Smooth muscle cell (in vitro differentiated cells): ENCODE measurements around the gene PARP15. TPM values are rescaled to one million over a fixed set of nuclear protein-coding genes. Genes with fewer than 3 reads are reported as not detected.
"Not testable (repeated sequence)": the region's sequence is repeated elsewhere in the genome, so short reads cannot be mapped to it uniquely, and the experiment has no call there.

Experiments
- DNase-seq: peaks from one replicate; lab custom pipeline; 2025; ENCODE audit not compliant: unreplicated experiment; lab: John Stamatoyannopoulos, UW
- H2AFZ ChIP-seq: fragments of 200-600 bp; sonication (generic); 2 replicates; pipeline ENCODE4 v1.6.0; 2016; ENCODE audit warnings: antibody characterized with exemption, low read depth, mild to moderate bottlenecking
- H3F3A ChIP-seq: fragments of 200-600 bp; sonication (generic); 2 replicates; pipeline ENCODE4 v1.6.0; 2017; ENCODE audit warnings: antibody characterized with exemption, low read depth
- H3K27ac ChIP-seq: fragments of 200-600 bp; sonication (generic); 2 replicates; pipeline ENCODE4 v1.5.1; 2016; ENCODE audit warnings: low read depth, mild to moderate bottlenecking
- H3K27me3 ChIP-seq: fragments of 200-600 bp; sonication (generic); 2 replicates; pipeline ENCODE4 v1.6.1; 2016; ENCODE audit warnings: low read depth, mild to moderate bottlenecking
- H3K36me3 ChIP-seq: fragments of 200-600 bp; sonication (generic); 2 replicates; pipeline ENCODE4 v1.5.1; 2016; ENCODE audit warnings: low read depth
- H3K4me1 ChIP-seq: fragments of 200-600 bp; sonication (generic); 2 replicates; pipeline ENCODE4 v1.5.1; 2016; ENCODE audit warnings: low read depth
- H3K4me2 ChIP-seq: fragments of 200-600 bp; sonication (generic); 2 replicates; pipeline ENCODE4 v1.6.0; 2016; ENCODE audit warnings: mild to moderate bottlenecking
- H3K4me3 ChIP-seq: fragments of 200-600 bp; sonication (generic); 2 replicates; pipeline ENCODE4 v1.5.1; 2016; ENCODE audit warnings: mild to moderate bottlenecking
- H3K79me2 ChIP-seq: fragments of 200-600 bp; sonication (generic); 2 replicates; pipeline ENCODE4 v1.6.0; 2016; ENCODE audit warnings: low read depth, mild to moderate bottlenecking
- H3K9ac ChIP-seq: fragments of 200-600 bp; sonication (generic); 2 replicates; pipeline ENCODE4 v1.6.0; 2016; ENCODE audit warnings: low read depth
- H3K9me3 ChIP-seq: fragments of 200-600 bp; sonication (generic); replicated peaks from 2 replicates; pipeline ENCODE4 v1.5.1; 2016; ENCODE audit warnings: low read depth
- H4K20me1 ChIP-seq: fragments of 200-600 bp; sonication (generic); 2 replicates; pipeline ENCODE4 v1.6.0; 2016; ENCODE audit warnings: low read depth
- WGBS: methylation state at CpG from one replicate; pipeline ENCODE4 v1.1.7; 2016; ENCODE audit warnings: low lambda C conversion rate; 5-methylcytosine and 5-hydroxymethylcytosine counted together
- polyA plus RNA-seq: library from polyadenylated mRNA; unstranded; fragments of >200 nt; fragmentation: Nextera tagmentation; extraction: Ambion mirVana; gene quantifications from 2 replicates; pipeline ENCODE4 v1.2.1, GENCODE V29; 2016
- total RNA-seq: library from RNA; depleted of rRNA; stranded (reverse); fragments of >200 nt; gene quantifications from 2 replicates; pipeline ENCODE4 v1.2.3, GENCODE V29; 2014
- TF ChIP-seq, protein P1 (sequence below): fragments of 200-600 bp; sonication (generic); IDR thresholded peaks from 2 replicates; pipeline ENCODE4 v1.5.1; 2017; ENCODE audit warnings: borderline replicate concordance, mild to moderate bottlenecking, antibody characterized with exemption; ENCODE audit not compliant: insufficient read depth, poor library complexity, severe bottlenecking

The PARP15 gene
- total and polyA plus RNA-seq, 2 experiments from 2014 or later: 0.40 TPM; not detected in 1

DNA sequence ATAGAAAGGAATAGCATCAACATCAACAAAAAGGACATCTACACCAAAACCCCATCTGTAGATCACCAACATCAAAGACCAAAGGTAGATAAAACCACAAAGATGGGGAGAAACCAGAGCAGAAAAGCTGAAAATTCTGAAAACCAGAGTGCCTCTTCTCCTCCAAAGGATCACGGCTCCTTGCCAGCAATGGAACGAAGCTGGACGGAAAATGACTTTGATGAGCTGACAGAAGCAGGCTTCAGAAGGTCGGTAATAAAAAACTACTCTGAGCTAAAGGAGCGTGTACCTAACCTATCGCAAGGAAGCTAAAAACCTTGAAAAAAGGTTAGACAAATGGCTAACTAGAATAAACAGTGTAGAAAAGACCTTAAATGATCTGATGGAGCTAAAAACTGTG, 74.5 kb downstream of the PARP15 start:
- not testable (repeated sequence) for H3K9ac ChIP-seq, H3K9me3 ChIP-seq, DNase-seq, H2AFZ ChIP-seq, H3K4me2 ChIP-seq, H3F3A ChIP-seq, H4K20me1 ChIP-seq, H3K36me3 ChIP-seq, H3K79me2 ChIP-seq, H3K27me3 ChIP-seq, H3K4me1 ChIP-seq, H3K27ac ChIP-seq, H3K4me3 ChIP-seq
- 95% methylated on average over 6 of the region's 6 CpGs for WGBS

DNA sequence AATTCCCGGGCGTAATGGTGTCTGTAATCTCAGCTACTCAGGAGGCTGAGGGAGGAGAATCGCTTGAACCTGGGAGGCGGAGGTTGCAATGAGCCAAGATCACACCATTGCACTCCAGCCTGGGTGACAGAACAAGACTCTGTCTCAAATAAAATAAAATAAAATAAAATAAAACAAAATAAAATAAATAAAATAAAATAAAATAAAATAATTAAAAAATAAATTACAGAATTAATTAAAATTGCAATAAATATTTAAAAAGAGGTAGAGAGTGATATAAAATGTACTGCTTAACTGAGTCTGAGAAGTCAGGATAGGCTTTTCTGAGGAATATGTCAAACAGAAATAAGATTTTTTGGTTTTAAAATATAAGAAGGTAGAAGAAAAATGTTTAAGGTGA, 80.9 kb downstream of the PARP15 start:
- H2AFZ ChIP-seq, DNase-seq, H3K4me2 ChIP-seq, H3K36me3 ChIP-seq, H3K27ac ChIP-seq, H3K27me3 ChIP-seq, H4K20me1 ChIP-seq, H3K9ac ChIP-seq, H3K4me3 ChIP-seq, H3K4me1 ChIP-seq, H3K79me2 ChIP-seq, H3F3A ChIP-seq, H3K9me3 ChIP-seq: not testable (repeated sequence)
- WGBS: 94% methylated on average over 4 of the region's 4 CpGs

DNA sequence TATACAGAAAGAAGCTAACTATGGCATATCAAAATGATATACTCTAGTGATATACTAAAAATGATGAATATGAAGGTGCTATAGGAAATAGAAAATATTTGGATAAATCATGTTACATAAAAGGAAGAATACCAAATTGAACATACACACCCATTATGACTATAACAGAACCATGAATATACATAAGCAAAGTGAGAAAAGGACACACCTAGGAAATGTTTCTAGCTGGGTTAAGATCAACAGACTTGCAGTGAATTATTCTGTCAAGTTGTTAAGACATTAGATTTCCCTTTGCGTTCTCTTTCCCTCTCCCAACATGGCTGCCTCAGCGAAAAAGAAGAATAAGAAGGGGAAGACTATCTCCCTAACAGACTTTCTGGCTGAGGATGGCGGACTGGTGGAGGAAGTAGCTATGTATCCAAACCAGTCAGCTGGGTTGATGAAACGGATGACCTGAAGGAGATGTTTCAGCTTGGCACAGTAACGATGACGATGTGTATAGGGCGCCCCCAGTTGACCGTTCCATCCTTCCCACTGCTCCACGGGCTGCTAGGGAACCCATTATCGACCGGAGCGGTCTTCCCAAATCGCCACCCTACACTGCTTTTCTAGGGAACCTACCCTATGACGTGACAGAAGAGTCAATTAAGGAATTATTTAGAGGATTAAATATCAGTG, 83.0 kb downstream of the PARP15 start:
- TF ChIP-seq, protein P1, sequence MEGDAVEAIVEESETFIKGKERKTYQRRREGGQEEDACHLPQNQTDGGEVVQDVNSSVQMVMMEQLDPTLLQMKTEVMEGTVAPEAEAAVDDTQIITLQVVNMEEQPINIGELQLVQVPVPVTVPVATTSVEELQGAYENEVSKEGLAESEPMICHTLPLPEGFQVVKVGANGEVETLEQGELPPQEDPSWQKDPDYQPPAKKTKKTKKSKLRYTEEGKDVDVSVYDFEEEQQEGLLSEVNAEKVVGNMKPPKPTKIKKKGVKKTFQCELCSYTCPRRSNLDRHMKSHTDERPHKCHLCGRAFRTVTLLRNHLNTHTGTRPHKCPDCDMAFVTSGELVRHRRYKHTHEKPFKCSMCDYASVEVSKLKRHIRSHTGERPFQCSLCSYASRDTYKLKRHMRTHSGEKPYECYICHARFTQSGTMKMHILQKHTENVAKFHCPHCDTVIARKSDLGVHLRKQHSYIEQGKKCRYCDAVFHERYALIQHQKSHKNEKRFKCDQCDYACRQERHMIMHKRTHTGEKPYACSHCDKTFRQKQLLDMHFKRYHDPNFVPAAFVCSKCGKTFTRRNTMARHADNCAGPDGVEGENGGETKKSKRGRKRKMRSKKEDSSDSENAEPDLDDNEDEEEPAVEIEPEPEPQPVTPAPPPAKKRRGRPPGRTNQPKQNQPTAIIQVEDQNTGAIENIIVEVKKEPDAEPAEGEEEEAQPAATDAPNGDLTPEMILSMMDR: no peak
- H3K9me3 ChIP-seq: no peaks in the 10 kb centered on the region
- no peak overlapping the region for H2AFZ ChIP-seq
- H3K27me3 ChIP-seq: no peaks in the 10 kb centered on the region
- H4K20me1 ChIP-seq: no peaks in the 10 kb centered on the region
- no peak overlapping the region for H3K4me2 ChIP-seq
- WGBS: 58% methylated on average over 14 of the region's 14 CpGs
- no peaks in the 10 kb centered on the region for H3K36me3 ChIP-seq
- H3K79me2 ChIP-seq: no peaks in the 10 kb centered on the region
- H3K4me3 ChIP-seq: no peak overlapping the region
- DNase-seq: no peak
- no peaks in the 10 kb centered on the region for H3K4me1 ChIP-seq
- no peaks in the 10 kb centered on the region for H3F3A ChIP-seq
- H3K27ac ChIP-seq: no peak overlapping the region
- H3K9ac ChIP-seq: no peak overlapping the region

DNA sequence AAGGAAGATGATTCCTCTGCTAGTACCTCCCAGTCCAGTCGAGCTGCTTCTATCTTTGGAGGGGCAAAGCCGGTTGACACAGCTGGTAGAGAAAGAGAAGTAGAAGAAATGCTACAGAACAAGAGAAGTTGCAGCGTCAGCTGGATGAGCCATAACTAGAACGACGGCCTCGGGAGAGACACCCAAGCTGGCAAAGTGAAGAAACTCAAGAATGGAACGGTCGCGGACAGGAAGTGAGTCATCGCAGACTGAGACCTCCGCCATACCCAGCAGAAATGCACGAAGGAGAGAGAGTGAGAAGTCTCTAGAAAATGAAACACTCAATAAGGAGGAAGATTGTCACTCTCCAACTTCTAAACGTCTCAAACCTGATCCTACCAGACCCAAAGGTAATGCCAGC, 84.2 kb downstream of the PARP15 start:
- Histone ChIP-seq H3K9me3 (no peaks in the 10 kb centered on the region), H3K4me1 (no peaks in the 10 kb centered on the region), H3F3A (no peaks in the 10 kb centered on the region), H3K27me3 (no peaks in the 10 kb centered on the region), H3K4me2 (no peak overlapping the region), H3K9ac (no peak overlapping the region), H4K20me1 (no peaks in the 10 kb centered on the region), H3K79me2 (no peaks in the 10 kb centered on the region), H3K4me3 (no peak overlapping the region), H3K36me3 (no peaks in the 10 kb centered on the region), H3K27ac (no peak overlapping the region), H2AFZ (no peak overlapping the region)
- WGBS: 90% methylated on average over 13 of the region's 13 CpGs
- DNase-seq: no peak
- TF ChIP-seq, protein P1: no peak

DNA sequence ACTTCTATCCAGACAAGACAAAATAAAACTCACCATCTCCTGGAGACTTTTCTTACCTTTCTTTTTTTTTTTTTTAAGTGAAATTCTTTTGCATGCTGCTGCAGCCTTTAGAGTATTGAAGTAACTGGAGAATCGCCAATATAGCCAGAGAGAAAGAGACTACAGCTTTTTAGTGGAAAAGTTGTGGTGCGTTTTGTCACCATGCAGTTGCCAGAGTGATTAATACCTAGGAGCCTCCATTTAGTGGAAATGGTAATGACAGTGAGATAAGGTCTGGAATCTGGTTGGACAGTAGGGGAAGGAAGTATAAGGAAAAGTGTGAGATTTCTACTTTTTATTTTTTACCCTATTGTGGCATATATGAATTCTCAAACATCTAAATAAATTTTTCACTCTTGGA, 85.1 kb downstream of the PARP15 start:
- Histone ChIP-seq H2AFZ (no peak overlapping the region), H3K9me3 (no peaks in the 10 kb centered on the region), H3K9ac (no peak overlapping the region), H4K20me1 (no peaks in the 10 kb centered on the region), H3K27ac (no peak overlapping the region), H3K79me2 (no peaks in the 10 kb centered on the region), H3K4me3 (no peak overlapping the region), H3F3A (no peaks in the 10 kb centered on the region), H3K27me3 (no peaks in the 10 kb centered on the region), H3K4me1 (no peaks in the 10 kb centered on the region), H3K36me3 (no peaks in the 10 kb centered on the region), H3K4me2 (no peak overlapping the region)
- DNase-seq: no peak
- 82% methylated on average over 2 of the region's 2 CpGs for WGBS
- TF ChIP-seq, protein P1: no peak
